Left kidney (tissue), 2 donors: Measurements from ENCODE around the gene MYO1B. TPM values are rescaled to one million over a fixed set of nuclear protein-coding genes. Genes with fewer than 3 reads are reported as not detected.

Source experiments
- DNase-seq: peaks from one replicate; pipeline ENCODE4 v3.0.0-alpha.2; 2013
- polyA plus RNA-seq: library from polyadenylated mRNA; unstranded; fragments of 120-200 nt; gene quantifications from one replicate; pipeline ENCODE4 v1.2.1, GENCODE V29; 2013; ENCODE audit not compliant: insufficient read length

The MYO1B gene
- polyA plus RNA-seq, 1 donor: 108 TPM

DNA sequence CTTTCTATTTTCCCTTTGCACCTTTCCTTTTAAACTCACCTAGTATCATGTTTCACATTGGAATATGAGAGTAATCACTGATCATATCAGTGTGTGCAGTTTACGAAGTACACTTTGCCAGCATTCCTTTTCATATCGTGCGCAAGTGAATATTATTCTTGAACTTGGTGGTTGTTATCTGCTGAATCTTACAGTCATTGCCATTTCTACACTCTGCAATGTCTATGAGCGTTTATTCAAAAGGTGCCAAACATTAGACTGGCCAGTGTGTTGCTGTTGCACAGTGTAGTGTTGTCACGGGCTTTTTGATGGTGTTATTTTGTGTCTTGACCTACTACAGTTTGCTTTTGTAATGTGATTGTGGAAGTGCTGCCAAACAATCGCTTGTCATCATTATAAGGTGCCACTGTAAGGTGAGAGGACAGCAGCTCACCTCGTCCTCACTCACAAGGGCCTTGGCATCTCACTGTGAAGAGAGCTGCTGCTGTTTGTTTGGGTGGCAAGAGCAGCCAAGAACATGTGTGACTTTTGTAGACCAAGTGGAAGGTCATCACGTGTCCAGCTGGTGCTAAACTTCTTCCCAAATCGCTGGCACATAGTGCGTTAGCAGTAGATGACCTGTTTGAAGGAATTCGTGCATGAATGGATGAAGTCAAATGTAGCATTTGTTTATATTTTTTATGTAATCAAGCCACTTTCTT is 113.3 kb downstream of the MYO1B start:
- DNase-seq: no peak

DNA sequence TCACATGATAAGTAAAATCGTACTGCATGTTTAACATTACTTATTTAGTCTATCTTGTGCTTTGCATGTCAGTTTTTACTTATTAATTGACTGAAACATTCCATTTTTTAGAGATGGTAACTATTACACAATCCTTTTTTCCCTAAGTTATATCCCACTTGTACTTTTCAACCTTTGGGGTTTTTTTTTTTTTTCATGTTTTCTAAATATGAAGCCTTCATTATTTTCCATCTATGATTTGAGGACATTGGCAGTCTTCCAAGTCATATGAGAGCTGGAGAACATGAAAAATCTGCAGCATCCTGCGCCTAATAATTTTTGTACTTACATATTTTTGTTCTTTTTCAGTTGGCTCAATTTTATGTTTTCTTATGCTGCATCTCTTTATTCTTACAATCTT is 113.9 kb downstream of the MYO1B start:
- no peak for DNase-seq

DNA sequence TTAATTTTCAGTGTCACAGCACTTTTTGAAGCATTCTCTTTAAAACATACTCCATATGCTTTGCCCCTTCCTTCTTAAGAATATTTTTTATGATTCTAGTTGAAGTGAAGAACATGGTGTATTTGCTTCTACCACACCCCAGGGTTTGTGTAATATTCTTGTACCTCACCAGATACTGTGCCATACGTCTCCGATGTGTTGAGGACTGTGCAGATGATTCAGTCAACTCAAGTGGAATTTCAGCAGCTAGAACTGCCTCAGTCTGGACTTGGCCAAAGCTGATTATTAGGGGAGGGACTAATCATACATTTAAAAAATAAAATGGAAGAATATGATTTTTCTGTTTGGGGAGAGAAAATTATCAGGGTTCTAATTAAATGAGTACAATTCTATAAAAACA is 115.7 kb downstream of the MYO1B start:
- DNase-seq: no peak

DNA sequence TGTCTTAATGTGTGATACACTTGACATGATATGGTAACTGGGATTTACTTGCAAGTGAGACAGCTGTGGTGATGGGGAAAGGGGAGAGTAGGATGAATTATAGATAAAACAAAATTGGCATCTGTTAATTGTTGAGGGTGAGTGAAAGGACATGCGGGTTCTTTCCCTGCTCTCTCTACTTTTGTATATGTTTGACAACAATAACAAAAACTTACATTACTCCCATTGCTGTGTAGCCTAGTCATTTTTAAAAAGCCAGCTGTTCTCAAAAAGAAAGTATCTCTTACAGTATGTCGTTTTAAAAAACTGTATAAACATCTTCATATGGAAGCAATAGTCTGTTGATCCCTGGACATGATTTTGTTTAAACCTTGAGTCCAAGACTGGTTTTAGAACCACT is 117.6 kb downstream of the MYO1B start:
- DNase-seq: no peak

DNA sequence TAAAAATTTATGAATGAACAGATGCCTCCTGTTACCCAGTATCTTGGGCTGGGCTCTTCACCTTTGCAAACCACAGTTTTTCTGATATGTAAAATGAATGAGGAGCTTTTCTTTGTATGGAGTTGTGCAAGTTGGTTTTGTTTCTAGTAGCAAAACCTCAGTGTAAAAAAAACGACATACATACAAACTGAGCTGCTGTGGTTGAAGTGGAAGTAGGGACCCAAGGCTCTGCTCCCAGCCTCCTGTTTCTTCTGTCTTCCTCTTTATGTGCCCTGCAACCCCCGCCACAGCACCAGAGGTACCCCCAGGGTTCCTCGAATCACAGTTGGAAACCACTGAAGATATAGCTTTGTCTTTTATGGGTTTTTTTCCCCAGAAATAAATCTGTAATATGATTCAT is 118.1 kb downstream of the MYO1B start:
- DNase-seq: no peak

DNA sequence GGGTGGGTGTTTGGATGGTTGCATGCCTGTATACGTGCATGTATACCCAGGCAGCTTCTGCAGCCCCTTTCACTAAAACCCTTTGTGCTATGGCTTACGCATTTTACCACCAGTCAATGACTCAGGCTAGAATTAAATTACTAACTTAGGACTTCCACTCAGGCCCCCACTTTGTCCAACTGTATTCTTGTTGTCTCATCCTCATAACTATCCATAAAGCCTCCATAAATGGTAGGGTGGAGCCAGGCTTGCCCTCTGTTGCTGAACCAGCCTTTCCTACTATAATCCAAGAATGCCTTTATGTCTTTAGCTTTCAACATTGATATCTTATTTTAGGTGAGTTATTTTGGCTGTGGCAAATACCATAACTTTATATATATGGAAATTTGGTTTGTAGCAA is 119.9 kb downstream of the MYO1B start:
- no peak for DNase-seq

DNA sequence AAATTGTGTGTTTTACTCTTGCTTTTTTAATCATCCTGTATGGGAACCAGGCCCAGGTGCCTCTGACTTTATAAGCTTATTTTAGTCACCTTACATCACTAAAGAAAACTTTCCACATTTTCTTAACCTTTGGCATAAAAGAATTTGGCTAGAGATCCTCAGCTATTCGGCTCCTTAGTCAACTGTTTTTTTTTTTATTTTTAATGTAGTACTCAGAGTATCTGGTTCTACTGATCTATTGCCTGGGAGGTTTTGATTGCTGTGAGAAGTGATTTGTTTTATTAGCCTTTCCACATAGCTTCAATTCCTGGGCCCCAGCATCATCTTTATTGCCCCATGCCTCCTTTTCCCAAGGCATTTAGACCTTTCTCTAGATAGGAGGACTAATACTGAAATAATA is 121.0 kb downstream of the MYO1B start:
- DNase-seq: no peak

DNA sequence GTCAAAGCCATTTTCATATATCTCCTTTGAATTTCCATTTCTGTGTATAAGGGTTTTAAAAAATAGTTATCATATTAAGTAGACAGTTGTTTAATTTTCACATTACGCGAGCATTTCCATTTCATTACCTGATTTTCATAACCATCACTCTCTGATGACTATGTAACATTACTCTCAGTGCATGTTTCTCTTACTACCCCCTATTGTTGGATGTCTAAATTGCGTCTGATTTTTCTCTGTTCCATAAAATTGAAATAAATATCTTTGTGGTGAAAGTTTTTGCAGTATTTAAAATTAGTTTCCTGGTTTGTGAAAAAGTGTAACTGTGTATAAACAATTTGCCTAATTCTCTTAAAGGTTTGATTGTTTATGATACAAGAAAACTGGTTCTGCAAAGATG is 123.8 kb downstream of the MYO1B start:
- no peak for DNase-seq

DNA sequence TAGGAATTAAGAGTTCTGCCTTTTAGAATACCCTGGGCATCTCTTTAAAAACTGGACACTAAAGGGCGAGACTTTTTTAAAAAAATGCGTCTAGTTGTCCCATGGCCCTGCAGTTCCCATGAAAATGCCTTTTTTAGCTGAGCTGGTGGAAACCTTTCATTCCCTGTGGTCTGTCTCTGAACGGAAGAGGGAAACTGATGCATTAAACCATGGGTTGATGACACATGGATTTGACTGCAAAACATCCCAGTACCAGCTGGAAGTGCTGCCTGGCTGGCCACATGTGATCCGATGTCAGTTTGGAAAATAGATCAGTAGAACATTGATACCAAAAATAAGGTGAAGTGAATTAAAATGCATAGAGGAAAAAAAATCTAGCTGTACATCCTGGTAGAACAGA is 129.2 kb downstream of the MYO1B start:
- no peak for DNase-seq

DNA sequence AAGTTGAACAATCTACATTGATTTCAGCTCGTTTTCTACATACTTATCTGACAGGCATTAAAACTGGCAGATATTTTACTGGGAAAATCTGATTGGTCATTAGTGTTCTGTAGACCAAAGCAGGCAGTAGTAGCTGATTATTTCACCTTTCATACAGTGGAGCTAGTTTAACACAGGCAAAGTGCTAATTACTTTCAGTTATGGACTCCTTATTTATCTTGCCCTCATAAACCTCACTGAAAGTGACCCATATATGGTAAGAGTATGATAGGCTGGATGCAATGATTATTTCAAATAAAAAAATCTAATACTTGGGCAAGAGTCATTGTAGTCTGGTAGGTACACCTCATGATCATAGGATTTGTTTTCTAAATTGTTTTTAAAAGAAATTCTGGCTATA is 129.7 kb downstream of the MYO1B start:
- no peak for DNase-seq

DNA sequence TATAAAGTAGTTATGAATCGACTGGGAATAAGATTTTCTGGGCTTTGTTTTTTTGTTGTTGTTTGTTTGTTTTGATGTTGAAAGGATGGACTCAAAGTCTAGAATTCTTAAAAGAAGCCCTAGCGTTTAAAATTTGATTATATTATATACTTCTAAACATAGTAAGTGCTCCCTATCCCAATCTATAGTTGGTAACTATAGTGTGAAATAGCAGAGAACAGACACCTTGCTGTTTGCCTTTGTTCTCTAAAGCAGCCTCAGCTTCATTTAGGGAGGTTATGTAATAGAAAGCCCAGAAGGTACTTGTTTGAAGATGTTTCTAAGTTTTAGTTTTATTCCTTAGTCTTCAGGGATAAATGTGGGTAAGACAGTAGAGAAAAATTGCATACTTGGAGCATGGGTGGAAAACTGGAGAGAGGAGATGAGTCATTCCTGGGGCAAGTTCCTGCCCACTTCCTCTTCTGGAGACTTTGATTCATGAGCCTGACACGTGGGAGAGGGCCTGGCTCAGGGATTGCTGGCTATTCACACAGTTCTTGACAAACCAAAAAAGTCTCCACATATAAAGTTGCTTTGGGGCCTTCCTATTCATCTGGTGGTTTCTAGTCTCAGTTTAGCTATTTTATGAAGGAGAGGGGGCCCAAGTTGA is 131.9 kb downstream of the MYO1B start:
- DNase-seq: peak; percentile 68

DNA sequence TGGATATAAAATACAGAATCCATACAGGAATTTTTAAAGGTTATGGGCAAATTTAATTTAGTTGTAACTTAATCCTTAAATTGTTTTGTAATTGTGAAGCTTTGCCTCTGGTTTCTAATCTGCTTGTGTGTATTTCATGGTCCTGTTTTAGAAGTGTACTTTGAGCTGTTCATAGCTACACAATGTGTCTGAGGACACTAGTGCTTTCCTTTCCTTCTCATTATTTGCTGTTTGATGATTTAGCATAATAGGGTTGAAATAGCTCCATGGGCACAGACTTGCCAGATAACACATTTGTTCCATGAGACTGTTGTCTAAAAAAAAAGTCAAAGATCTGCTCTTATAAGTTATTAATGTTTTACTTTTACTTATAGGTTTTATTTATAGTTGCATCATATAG is 134.2 kb downstream of the MYO1B start:
- no peak for DNase-seq

DNA sequence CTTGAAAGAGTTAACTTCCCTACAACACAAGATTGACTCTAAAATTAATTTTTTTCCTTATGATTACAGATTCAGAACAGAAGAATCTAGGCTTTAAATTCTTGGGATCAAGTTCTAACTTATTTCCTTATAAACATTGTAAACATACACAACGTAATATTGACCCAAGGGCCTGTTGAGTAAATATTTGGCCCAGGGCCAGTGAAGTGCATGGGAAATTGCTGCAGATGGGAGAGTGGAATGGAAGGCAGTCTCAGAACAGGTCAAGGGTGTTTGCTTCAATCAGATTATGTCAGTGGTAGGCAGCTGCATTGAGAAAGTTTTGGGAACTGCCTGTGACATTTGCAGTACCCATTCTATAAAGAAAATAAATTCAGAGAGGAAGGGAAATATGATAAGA is 137.6 kb downstream of the MYO1B start:
- DNase-seq: no peak

DNA sequence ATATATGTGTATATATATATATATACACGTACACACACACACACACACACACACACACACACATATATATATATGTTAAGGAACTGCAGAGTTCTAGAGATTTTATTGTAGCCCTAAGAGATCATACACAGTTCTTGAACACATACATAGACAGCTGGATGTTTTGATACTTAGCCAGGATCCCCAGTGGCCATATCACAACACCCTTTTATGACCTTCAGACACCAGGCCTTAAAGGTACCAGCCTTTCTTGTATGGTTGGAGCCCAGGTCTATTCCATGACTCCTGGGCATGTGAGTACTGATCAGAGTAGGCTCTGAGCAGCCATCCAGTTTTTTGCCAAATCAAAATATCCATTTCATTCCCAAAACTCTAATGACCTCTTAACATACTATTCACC is 138.3 kb downstream of the MYO1B start:
- DNase-seq: no peak

DNA sequence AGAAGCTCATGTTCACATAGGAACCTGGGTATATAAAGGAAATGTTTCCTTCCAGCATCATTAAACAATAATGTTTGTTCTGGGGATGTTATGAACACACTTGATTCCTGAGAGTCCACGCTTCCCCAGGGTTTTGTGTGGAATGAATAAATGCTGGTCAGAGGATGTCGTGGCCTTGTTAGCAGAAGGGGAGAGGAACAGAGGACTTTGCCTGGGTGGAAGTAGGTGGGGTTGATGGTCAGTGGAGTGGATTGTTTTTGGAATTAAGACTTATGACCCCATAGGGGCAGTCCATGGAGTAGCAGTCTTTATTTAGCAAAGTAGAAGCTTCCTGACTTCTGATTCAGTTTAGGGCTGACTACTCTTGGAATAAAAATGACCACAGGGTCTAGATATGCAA is 139.6 kb downstream of the MYO1B start:
- no peak for DNase-seq

DNA sequence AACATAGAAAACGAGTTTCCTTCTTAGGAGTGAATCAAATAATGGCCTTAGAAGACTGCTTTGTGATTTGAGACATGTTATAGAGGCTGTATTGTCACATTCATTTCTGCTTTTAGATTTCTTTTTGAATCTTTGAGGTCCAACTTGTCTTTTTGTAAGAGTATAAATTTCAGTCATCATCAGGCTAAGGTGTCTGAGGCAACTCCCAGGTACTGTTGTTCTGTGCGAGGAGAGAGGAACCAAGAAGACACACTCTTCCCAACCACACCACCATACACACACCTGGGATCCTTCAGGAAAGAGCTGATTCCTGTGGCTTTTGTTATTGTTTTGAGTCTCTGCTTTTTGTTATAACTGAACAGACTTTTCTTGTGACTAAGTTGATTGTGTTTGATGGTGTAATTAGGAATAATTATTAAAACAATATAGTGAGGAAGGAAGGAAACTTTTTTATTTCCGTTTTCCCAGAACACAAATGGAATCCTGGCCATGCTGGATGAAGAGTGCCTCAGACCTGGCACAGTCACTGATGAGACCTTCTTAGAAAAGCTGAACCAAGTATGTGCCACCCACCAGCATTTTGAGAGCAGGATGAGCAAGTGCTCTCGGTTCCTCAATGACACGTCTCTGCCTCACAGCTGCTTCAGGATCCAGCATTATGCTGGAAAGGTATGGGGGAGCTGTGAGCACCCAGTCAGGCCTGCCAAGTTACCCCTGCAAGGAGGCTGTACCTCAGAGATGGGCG is 140.4 kb downstream of the MYO1B start:
- DNase-seq: no peak

DNA sequence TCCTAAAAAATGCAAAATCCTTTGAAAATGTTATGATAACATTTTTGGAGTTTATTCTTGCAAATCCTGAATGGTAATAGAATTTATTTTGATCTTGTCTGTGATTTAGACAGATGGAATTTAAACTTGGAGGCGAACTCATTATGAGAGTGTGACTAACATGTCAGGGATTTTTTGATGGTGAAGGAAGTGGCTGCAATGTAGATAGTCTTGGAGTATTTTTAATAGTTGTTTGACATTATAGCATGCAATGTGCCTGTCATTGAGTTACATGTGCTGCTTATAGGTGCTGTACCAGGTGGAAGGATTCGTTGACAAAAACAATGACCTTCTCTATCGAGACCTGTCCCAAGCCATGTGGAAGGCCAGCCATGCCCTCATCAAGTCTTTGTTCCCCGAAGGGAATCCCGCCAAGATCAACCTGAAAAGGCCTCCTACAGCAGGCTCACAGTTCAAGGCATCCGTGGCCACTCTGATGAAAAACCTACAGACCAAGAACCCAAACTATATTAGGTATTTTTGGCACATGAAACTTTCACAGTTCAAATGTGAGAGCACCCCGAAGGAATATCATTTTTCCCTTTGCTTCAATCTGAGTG is 141.8 kb downstream of the MYO1B start:
- DNase-seq: no peak

DNA sequence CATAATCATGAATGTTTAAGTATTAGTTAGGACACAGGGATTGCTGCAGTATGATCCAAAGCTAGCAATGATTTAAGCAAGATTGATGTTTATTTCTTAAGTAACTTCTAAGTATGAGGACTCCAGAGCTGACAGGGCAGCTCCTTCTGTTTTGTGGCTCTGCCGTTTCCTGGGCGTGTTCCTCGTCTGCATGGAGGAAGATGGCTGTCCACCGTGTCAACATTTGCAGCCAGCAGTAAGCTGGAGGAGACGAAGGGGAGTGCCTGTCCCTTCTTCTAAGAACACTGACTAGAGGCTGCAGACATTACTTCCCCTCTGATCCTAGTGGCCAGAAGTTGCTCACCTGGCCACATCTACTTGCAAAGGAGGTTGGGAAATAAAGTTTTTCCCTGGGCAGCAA is 144.1 kb downstream of the MYO1B start:
- no peak for DNase-seq

DNA sequence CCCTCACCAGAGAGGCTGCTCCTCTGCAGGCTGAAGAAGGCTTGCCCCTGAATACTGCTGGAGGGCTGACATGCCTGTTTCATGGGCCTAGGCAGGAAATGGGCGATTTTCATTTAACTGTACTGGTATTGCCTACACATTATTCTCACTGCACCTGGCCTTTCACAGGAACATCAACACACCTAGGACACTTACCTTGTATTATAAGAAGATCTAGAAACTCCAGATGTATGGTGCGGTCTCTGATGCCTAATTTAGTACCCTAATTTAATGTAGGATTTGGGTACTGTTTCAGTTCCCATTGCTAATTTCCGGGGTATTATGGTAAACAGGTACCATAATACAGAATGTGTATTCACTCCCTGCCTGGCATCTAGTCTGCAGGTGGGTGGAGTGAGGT is 146.0 kb downstream of the MYO1B start:
- DNase-seq: no peak

DNA sequence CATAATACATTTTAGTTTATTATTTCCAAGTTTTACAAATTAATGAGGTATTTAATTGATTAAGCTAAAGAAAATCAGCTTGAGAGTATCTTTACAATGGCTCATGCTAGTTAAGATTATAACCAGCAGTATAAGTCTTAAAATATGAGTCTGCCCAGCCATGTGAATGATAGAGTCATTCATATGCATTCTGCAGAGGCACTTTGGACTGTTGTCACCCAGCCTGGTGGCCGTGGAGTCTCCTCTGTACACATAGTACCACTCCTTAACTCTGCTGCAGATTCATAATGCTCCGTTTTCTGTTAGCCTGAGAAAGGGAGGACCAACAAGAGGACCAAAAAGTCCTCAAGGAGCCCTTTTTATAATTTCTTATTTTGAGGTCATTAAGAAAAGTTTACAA is 148.8 kb downstream of the MYO1B start:
- no peak for DNase-seq

DNA sequence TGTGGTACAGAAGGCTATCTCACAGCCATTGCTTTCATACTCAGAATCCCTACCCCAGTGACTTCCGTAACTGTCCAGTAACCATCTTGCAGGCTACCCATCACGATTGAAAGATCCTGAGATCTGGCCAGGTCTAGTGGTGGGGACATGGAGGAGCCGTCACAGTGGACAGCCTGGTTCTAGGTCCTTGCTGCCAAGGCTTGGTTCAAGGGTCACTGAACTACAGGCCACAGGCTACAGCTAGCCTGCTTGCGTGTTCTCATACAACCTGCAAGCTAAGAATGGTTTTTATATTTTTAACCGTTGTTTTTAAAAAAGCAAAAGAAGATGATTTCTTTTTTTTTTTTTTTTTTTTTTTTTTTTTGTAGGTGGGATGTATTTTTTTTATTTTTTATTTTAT is 151.6 kb downstream of the MYO1B start:
- no peak for DNase-seq

DNA sequence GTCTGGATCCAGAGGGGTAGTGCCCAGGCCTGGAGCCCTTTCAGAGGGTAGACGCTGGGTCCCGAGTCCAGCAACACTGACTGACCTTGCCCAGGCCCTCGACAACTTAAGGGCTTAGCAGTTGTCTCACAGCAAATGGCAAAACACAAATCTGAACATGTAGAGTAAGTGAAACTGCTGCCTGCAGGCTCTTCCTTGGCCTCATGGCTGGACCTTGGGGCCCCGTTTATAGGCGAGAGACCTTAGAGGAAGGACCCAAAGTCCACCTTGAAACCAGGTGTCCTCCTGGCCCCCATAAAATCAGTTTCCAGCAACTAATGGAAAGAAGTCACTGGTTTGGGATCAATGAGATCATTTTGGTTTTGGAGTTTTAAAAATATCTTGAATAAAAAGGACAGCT is 154.4 kb downstream of the MYO1B start:
- DNase-seq: no peak

DNA sequence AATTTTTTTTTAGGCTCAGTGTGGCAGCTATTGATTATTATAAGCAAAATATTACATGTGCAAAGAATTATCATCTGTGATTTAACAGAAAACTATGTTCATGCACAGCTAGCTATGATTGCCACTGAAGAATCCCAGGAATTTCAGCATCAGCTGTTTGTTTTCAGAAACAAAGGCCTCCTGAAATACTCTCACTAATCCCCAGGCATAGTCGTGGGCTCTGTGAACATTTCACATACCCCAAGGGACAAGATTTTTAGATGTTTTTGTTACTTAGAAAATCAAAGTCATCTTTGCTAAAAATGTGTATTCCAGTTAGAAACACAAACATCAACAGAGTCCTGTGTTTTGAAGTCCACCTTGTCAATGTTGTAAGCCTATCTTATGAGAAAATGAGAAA is 156.1 kb downstream of the MYO1B start:
- no peak for DNase-seq
